ENCODE results near the gene FOSL2.

DNA sequence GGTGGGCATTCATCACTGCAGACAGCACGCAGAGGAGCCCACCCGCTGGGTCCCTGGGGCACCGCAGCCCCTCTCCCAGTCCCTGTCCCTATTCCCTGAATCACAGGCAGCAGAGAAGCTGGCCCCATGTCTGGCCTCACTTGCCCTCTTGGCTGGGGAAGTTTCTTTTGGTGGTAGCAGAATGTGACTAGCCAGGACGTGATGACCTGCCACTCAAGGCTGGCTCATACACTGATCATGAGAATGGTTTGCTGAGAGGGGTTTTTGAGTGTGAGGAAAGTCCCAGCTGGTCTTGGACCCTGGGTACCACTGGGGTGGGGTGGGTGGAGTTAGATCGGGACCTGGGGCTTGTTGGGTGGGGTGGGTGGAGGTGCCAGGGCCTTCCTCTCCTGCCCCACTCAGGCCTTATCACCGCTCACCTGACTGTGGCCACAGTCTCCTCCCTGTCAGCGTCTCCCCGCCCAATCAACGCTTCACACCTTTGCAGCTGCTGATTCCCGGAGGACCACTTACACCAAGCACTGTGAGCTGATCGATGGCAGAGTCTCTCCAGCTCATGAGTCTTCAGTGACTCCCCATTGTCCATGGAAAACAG is 28.9 kb upstream of the FOSL2 start:
- TF ChIP-seq, protein P1, sequence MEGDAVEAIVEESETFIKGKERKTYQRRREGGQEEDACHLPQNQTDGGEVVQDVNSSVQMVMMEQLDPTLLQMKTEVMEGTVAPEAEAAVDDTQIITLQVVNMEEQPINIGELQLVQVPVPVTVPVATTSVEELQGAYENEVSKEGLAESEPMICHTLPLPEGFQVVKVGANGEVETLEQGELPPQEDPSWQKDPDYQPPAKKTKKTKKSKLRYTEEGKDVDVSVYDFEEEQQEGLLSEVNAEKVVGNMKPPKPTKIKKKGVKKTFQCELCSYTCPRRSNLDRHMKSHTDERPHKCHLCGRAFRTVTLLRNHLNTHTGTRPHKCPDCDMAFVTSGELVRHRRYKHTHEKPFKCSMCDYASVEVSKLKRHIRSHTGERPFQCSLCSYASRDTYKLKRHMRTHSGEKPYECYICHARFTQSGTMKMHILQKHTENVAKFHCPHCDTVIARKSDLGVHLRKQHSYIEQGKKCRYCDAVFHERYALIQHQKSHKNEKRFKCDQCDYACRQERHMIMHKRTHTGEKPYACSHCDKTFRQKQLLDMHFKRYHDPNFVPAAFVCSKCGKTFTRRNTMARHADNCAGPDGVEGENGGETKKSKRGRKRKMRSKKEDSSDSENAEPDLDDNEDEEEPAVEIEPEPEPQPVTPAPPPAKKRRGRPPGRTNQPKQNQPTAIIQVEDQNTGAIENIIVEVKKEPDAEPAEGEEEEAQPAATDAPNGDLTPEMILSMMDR (IDR thresholded peaks at IDR 0.05) = no peak
- no peak for TF ChIP-seq EZH2 (IDR thresholded peaks at IDR 0.05; ENCODE audit: borderline replicate concordance, insufficient read depth, low read depth, low read length, poor library complexity, severe bottlenecking)
